IMR-90 (cell line): ENCODE results near the gene CAMTA1. TPM values are rescaled to one million over a fixed set of nuclear protein-coding genes. Genes with fewer than 3 reads are reported as not detected.

Experiments
- ATAC-seq: fragments of 200-7000 bp; cut with Tn5 transposase; 2 replicates; pipeline ENCODE4 v1.9.1; 2020; ENCODE audit warnings: low read depth, mild to moderate bottlenecking, moderate library complexity
- BruUV-seq: library from RNA; stranded (reverse); fragments of 400-500 nt; replicated peaks from 2 replicates; lab custom pipeline; 2021; lab: Mats Ljungman, UMichigan
- CTCF ChIA-PET: fragments of 300-600 bp; formaldehyde crosslinking; extraction: SDS; loops from one replicate; lab custom pipeline; 2021; ENCODE audit warnings: antibody characterized with exemption; lab: Yijun Ruan, JAX
- POLR2A ChIA-PET: fragments of 300-600 bp; sonication (Branson Sonifier 250); formaldehyde crosslinking; loops from one replicate; lab custom pipeline; 2022; ENCODE audit warnings: antibody characterized with exemption; ENCODE audit not compliant: unreplicated experiment; lab: Charles Lee
- DNase-seq: peaks from one replicate; pipeline ENCODE4 v3.0.0; 2013
- H2AFZ ChIP-seq: replicated peaks from 2 replicates; pipeline ENCODE3; 2013; ENCODE audit warnings: low read length, mild to moderate bottlenecking; ENCODE audit not compliant: poor library complexity
- H2AK5ac ChIP-seq: 2 replicates; pipeline ENCODE4 v1.6.1; 2013; ENCODE audit warnings: low read depth, low read length, inconsistent platforms
- H2AK9ac ChIP-seq: replicated peaks from 2 replicates; pipeline ENCODE3; 2013; ENCODE audit warnings: mild to moderate bottlenecking, low read depth, low read length, moderate library complexity; ENCODE audit not compliant: poor library complexity
- H2BK120ac ChIP-seq: 2 replicates; pipeline ENCODE4 v1.6.1; 2013; ENCODE audit warnings: low read depth, low read length, inconsistent platforms
- H2BK15ac ChIP-seq: 3 replicates; pipeline ENCODE4 v1.6.1; 2013; ENCODE audit warnings: low read depth, low read length, inconsistent platforms
- H2BK20ac ChIP-seq: 2 replicates; pipeline ENCODE4 v1.6.1; 2013; ENCODE audit warnings: low read depth, mild to moderate bottlenecking, inconsistent platforms, low read length, moderate library complexity
- H2BK5ac ChIP-seq: 2 replicates; pipeline ENCODE4 v1.6.1; 2013; ENCODE audit warnings: mild to moderate bottlenecking, low read depth, low read length, inconsistent platforms; ENCODE audit not compliant: poor library complexity, severe bottlenecking
- H3K14ac ChIP-seq: replicated peaks from 2 replicates; pipeline ENCODE4 v1.6.1; 2013; ENCODE audit warnings: low read depth, low read length, inconsistent platforms
- H3K18ac ChIP-seq: 2 replicates; pipeline ENCODE4 v1.6.1; 2013; ENCODE audit warnings: low read depth, low read length, control low read depth
- H3K23ac ChIP-seq: 2 replicates; pipeline ENCODE4 v1.6.1; 2013; ENCODE audit warnings: low read depth, low read length, inconsistent platforms
- H3K27ac ChIP-seq: 2 replicates; pipeline ENCODE4 v1.5.1; 2013; ENCODE audit warnings: mild to moderate bottlenecking, control low read depth, low read length; ENCODE audit not compliant: insufficient read depth
- H3K27me3 ChIP-seq: 2 replicates; pipeline ENCODE4 v1.6.1; 2013; ENCODE audit warnings: low read length; ENCODE audit not compliant: control insufficient read depth, insufficient read depth
- H3K36me3 ChIP-seq: 2 replicates; pipeline ENCODE4 v1.6.1; 2013; ENCODE audit warnings: low read length, mixed read lengths; ENCODE audit not compliant: control insufficient read depth, insufficient read depth
- H3K4ac ChIP-seq: 2 replicates; pipeline ENCODE4 v1.6.1; 2013; ENCODE audit warnings: low read depth, low read length, inconsistent platforms
- H3K4me1 ChIP-seq: 2 replicates; pipeline ENCODE4 v1.6.1; 2013; ENCODE audit warnings: low read length, mixed read lengths; ENCODE audit not compliant: control insufficient read depth, insufficient read depth
- H3K4me2 ChIP-seq: 2 replicates; pipeline ENCODE4 v1.6.1; 2013; ENCODE audit warnings: low read depth, mild to moderate bottlenecking, control low read depth, low read length, moderate library complexity
- H3K4me3 ChIP-seq: 2 replicates; pipeline ENCODE4 v1.5.1; 2013; ENCODE audit warnings: low read depth, mild to moderate bottlenecking, control low read depth, low read length, moderate library complexity; ENCODE audit not compliant: insufficient read depth
- H3K56ac ChIP-seq: 2 replicates; pipeline ENCODE4 v1.6.1; 2013; ENCODE audit warnings: low read length, inconsistent platforms; ENCODE audit not compliant: insufficient read depth; ENCODE audit errors: extremely low read depth
- H3K79me1 ChIP-seq, 2 experiments: 2 replicates each; pipeline ENCODE4 v1.6.1; 2013; ENCODE audit warnings: low read length in 2 of 2, inconsistent platforms in 1 of 2, low read depth in 1 of 2
- H3K9ac ChIP-seq: 2 replicates; pipeline ENCODE4 v1.6.1; 2013; ENCODE audit warnings: low read depth, low read length, control low read depth
- H3K9me1 ChIP-seq: 2 replicates; pipeline ENCODE4 v1.6.1; 2013; ENCODE audit warnings: low read length, inconsistent platforms; ENCODE audit not compliant: insufficient read depth
- H3K9me3 ChIP-seq: 2 replicates; pipeline ENCODE4 v1.6.1; 2013; ENCODE audit warnings: low read length; ENCODE audit not compliant: control insufficient read depth, insufficient read depth
- H4K20me1 ChIP-seq: 2 replicates; pipeline ENCODE4 v1.6.1; 2013; ENCODE audit warnings: low read length, inconsistent platforms; ENCODE audit not compliant: insufficient read depth
- H4K5ac ChIP-seq: 2 replicates; pipeline ENCODE4 v1.6.1; 2013; ENCODE audit warnings: mild to moderate bottlenecking, low read depth, low read length, control low read depth
- H4K8ac ChIP-seq, 2 experiments: 2 replicates each; pipeline ENCODE4 v1.6.1; 2013; ENCODE audit warnings: low read depth in 2 of 2, low read length in 2 of 2, control low read depth in 1 of 2, inconsistent platforms in 1 of 2
- H4K91ac ChIP-seq: 2 replicates; pipeline ENCODE4 v1.6.1; 2013; ENCODE audit warnings: low read depth, low read length, inconsistent platforms; ENCODE audit not compliant: insufficient read depth
- BHLHE40 ChIP-seq: fragments of 150-350 bp; IDR thresholded peaks from 2 replicates; pipeline ENCODE4 v1.6.1; 2016; ENCODE audit warnings: mild to moderate bottlenecking, low read depth, low read length
- CHD1 ChIP-seq: IDR thresholded peaks from 2 replicates; pipeline ENCODE4 v1.6.1; 2012; ENCODE audit warnings: low read depth, low read length, improper control_type of control experiment
- CTCF ChIP-seq: conservative IDR thresholded peaks from 2 replicates; pipeline ENCODE4 v1.5.1; 2012; ENCODE audit warnings: mild to moderate bottlenecking, low read depth, low read length, improper control_type of control experiment
- FOS ChIP-seq: fragments of 150-350 bp; IDR thresholded peaks from 2 replicates; pipeline ENCODE4 v1.6.1; 2016; ENCODE audit warnings: low read depth, low read length
- MAFK ChIP-seq: IDR thresholded peaks from 2 replicates; pipeline ENCODE4 v1.6.1; 2012; ENCODE audit warnings: low read depth, low read length, improper control_type of control experiment
- MAZ ChIP-seq: IDR thresholded peaks from 2 replicates; pipeline ENCODE4 v1.6.1; 2012; ENCODE audit warnings: low read depth, mild to moderate bottlenecking, low read length, improper control_type of control experiment, moderate library complexity, borderline replicate concordance
- MXI1 ChIP-seq: IDR thresholded peaks from 2 replicates; pipeline ENCODE4 v1.6.1; 2012; ENCODE audit warnings: low read depth, mild to moderate bottlenecking, low read length, moderate library complexity, borderline replicate concordance
- NFE2L2 ChIP-seq: fragments of 150-350 bp; IDR thresholded peaks from 2 replicates; pipeline ENCODE4 v1.6.1; 2016; ENCODE audit warnings: low read depth, mild to moderate bottlenecking, low read length
- POLR2A ChIP-seq: IDR thresholded peaks from 2 replicates; pipeline ENCODE4 v1.6.1; 2012; ENCODE audit warnings: mild to moderate bottlenecking, low read depth, low read length
- RAD21 ChIP-seq: IDR thresholded peaks from 2 replicates; pipeline ENCODE4 v1.6.1; 2012; ENCODE audit warnings: low read length, improper control_type of control experiment
- RCOR1 ChIP-seq: IDR thresholded peaks from 2 replicates; pipeline ENCODE4 v1.6.1; 2012; ENCODE audit warnings: mild to moderate bottlenecking, low read length, improper control_type of control experiment; ENCODE audit not compliant: insufficient replicate concordance
- RFX5 ChIP-seq: IDR thresholded peaks from 2 replicates; pipeline ENCODE4 v1.8.0; 2012; ENCODE audit warnings: low read depth, mild to moderate bottlenecking, low read length, moderate library complexity
- SMC3 ChIP-seq: fragments of 150-350 bp; IDR thresholded peaks from 2 replicates; pipeline ENCODE4 v1.6.1; 2016; ENCODE audit warnings: low read depth, mild to moderate bottlenecking, antibody characterized with exemption, low read length, moderate library complexity
- USF2 ChIP-seq: fragments of 150-350 bp; IDR thresholded peaks from 2 replicates; pipeline ENCODE4 v1.6.1; 2017; ENCODE audit warnings: mild to moderate bottlenecking, antibody characterized with exemption, low read length, low read depth
- WGBS, 2 experiments: methylation state at CpG; one replicate each; pipeline versions ENCODE4 v1.1.5 to v1.1.7; 2013; ENCODE audit warnings: missing lambda C conversion rate in 2 of 2; ENCODE audit not compliant: insufficient read length in 1 of 2; ENCODE audit errors: extremely low coverage in 2 of 2; 5-methylcytosine and 5-hydroxymethylcytosine counted together
- dilution Hi-C: fragments of 300-500 bp; cut with HindIII; formaldehyde crosslinking; loops from one replicate; pipeline ENCODE4 v1.14.3; 2018; ENCODE audit warnings: low sequenced_read_pairs; ENCODE audit not compliant: unreplicated experiment
- in situ Hi-C: fragments of 300-500 bp; cut with MboI; formaldehyde crosslinking; loops from 3 replicates; pipeline ENCODE4 v1.14.3; 2019; ENCODE audit warnings: low sequenced_read_pairs, inconsistent platforms, mixed read lengths
- intact Hi-C: fragments of 100-400 bp; cut with micrococcal nuclease; formaldehyde crosslinking; loops from 2 replicates; pipeline ENCODE4 v1.10.0; 2022
- polyA plus RNA-seq, 3 experiments: library from polyadenylated mRNA; depleted of rRNA; stranded (reverse); fragments of >200 nt; gene quantifications; 2 replicates each; pipeline ENCODE4 v1.2.3, GENCODE V29; 2012; ENCODE audit warnings: low replicate concordance in 1 of 3
- total RNA-seq: library from RNA; depleted of rRNA; stranded (reverse); fragments of >200 nt; gene quantifications from 2 replicates; pipeline ENCODE4 v1.2.3, GENCODE V29; 2012

Gene CAMTA1
- total and polyA plus RNA-seq, 2 of the 4 experiments (the other 2 are of a cell fraction): 35.5 to 74.3 TPM

GRCh38 chr1:7705908-7706216, 920.6 kb downstream of the CAMTA1 start:
- CTCF ChIA-PET: no interaction called here
- H4K8ac ChIP-seq: no peak overlapping the region
- H2BK120ac ChIP-seq: no peak overlapping the region
- dilution Hi-C loops: no loop called here
- no CpG with 5 or more reads among the region's 7 CpGs for WGBS, 2 experiments
- no peak overlapping the region for H3K4ac ChIP-seq
- H3K18ac ChIP-seq: no peak overlapping the region
- intact Hi-C loops: no loop called here
- H3K4me3 ChIP-seq: no peak overlapping the region
- H4K5ac ChIP-seq: no peak overlapping the region
- H2BK15ac ChIP-seq: no peak overlapping the region
- no peak overlapping the region for H2AK9ac ChIP-seq
- no peak overlapping the region for H3K27ac ChIP-seq
- H3K23ac ChIP-seq: no peak overlapping the region
- DNase-seq: no peak
- H3K9me3 ChIP-seq: no peaks in the 10 kb centered on the region; the same call in 1 of the 2 replicates
- H3K36me3 ChIP-seq: no peaks in the 10 kb centered on the region
- no TSS peak for BruUV-seq
- no peak overlapping the region for H3K56ac ChIP-seq
- peaks cover 59% of the 10 kb centered on the region for H3K27me3 ChIP-seq
- no peaks in the 10 kb centered on the region for H4K20me1 ChIP-seq
- in situ Hi-C loops: no loop called here
- no peak overlapping the region for H2AK5ac ChIP-seq
- no peak overlapping the region for H2BK5ac ChIP-seq
- H4K91ac ChIP-seq: no peak overlapping the region
- H3K79me1 ChIP-seq: no peaks in the 10 kb centered on the region
- peak overlapping the region; percentile 64 for H2AFZ ChIP-seq
- H3K4me1 ChIP-seq: peaks cover 3% of the 10 kb centered on the region; the same call in 1 of the 2 replicates
- H3K14ac ChIP-seq: no peak overlapping the region
- no peak overlapping the region for H2BK20ac ChIP-seq
- H3K9me1 ChIP-seq: no peaks in the 10 kb centered on the region
- no peak for TF ChIP-seq CHD1
- TF ChIP-seq RCOR1: no peak
- no peak for TF ChIP-seq NFE2L2
- TF ChIP-seq RFX5: no peak
- TF ChIP-seq POLR2A: no peak
- TF ChIP-seq BHLHE40: no peak
- TF ChIP-seq MAZ: no peak
- TF ChIP-seq MXI1: no peak
- no peak for TF ChIP-seq RAD21
- no peak for TF ChIP-seq USF2
- TF ChIP-seq MAFK: no peak
- no peak for TF ChIP-seq FOS
- no peak for TF ChIP-seq SMC3
- no peak for TF ChIP-seq CTCF
- H3K4me2 ChIP-seq: no peak overlapping the region
- POLR2A ChIA-PET: no interaction called here
- ATAC-seq: no peak
- H3K9ac ChIP-seq: no peak overlapping the region
